ENCODE measurements around the gene KCNS1.

GRCh38 chr20:45095805-45096238 is 5.1 kb downstream of the KCNS1 start:
- TF ChIP-seq CTCF (conservative IDR thresholded peaks at IDR 0.05 in 1 of 2, IDR thresholded peaks at IDR 0.05 in 1 of 2; ENCODE audit: low read depth in 1 of 2, low read length in 2 of 2), result peak; percentile 70 to 82
- TF ChIP-seq EZH2 (IDR thresholded peaks at IDR 0.05; ENCODE audit: low read length, missing control alignments), result no peak

Data from fibroblast of lung (primary cell).